Activated naive CD4-positive, alpha-beta T cell treated with anti-CD3 and anti-CD28 coated beads, Interleukin-2, amount 50 U/mL, for 24 hours (primary cell): ENCODE measurements around the gene RASA1.

Experiments used
- H3K27ac Mint-ChIP-seq: one replicate; pipeline ENCODE4 v1.8.0; 2021; ENCODE audit warnings: mild to moderate bottlenecking, mixed read lengths
- H3K27me3 Mint-ChIP-seq: one replicate; pipeline ENCODE4 v1.8.0; 2021; ENCODE audit warnings: mixed read lengths
- H3K36me3 Mint-ChIP-seq: one replicate; pipeline ENCODE4 v1.8.0; 2021; ENCODE audit warnings: mixed read lengths
- H3K4me1 Mint-ChIP-seq: one replicate; pipeline ENCODE4 v1.8.0; 2021; ENCODE audit warnings: mixed read lengths
- H3K4me3 Mint-ChIP-seq: one replicate; pipeline ENCODE4 v1.8.0; 2021; ENCODE audit warnings: mild to moderate bottlenecking, mixed read lengths
- H3K9me3 Mint-ChIP-seq: one replicate; pipeline ENCODE4 v1.8.0; 2021; ENCODE audit warnings: mixed read lengths

RASA1 gene

DNA sequence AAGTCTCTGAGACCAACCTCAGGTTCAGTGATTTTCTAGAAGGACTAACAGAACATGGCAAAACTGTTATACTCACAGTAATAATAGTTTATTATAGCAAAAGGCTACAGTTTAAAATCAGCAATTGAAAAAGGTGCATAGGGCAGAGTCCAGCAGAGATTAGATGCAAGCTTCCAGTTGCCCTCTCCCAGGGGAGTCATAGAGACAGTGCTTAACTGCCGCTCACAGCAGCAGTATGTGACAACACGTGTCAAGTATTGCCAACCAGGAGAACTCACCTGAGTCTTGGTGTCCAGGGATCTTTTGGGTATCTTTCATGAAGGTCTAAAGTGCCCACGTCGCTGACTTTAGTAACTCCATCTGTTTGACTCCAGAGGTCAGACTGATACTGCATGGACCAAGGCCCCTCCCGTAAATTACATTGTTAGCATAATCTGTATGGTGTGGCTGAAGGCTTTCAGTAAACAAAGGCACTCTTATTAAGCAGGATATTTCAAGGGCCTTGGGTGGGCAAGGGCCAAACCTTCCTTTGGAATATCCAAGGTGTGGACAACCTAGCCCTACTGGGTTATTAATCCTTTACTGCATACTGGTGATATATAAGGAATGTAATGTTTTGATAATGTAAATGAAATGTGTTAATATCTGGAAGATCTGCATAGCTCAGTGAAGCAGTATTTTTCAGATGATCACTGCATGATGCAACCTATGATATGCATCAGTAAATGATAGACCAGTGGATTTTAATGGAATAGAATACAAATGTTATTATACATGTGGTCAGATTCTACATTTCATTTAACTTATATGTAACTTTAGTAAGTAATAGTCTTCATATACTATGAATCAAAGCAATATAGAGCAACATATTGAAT, 44.0 kb downstream of the RASA1 start:
- H3K27ac Mint-ChIP-seq = peak overlapping the region; percentile 24
- H3K36me3 Mint-ChIP-seq = peaks cover 8% of the 10 kb centered on the region

GRCh38 chr5:87313216-87313615, 45.5 kb downstream of the RASA1 start:
- Mint-ChIP-seq H3K27me3 (no peaks in the 10 kb centered on the region), H3K4me1 (peaks cover 82% of the 10 kb centered on the region), H3K27ac (no peak overlapping the region), H3K4me3 (no peak overlapping the region), H3K36me3 (peaks cover 10% of the 10 kb centered on the region), H3K9me3 (peaks cover 8% of the 10 kb centered on the region)

More for the DNA sequence above, 44.0 kb downstream of the RASA1 start:
- Mint-ChIP-seq H3K4me3 (no peak overlapping the region), H3K27me3 (no peaks in the 10 kb centered on the region), H3K4me1 (peaks cover 84% of the 10 kb centered on the region), H3K9me3 (peaks cover 4% of the 10 kb centered on the region)

GRCh38 chr5:87319469-87319868, 51.8 kb downstream of the RASA1 start:
- Mint-ChIP-seq H3K36me3 (peaks cover 22% of the 10 kb centered on the region), H3K4me1 (peaks cover 78% of the 10 kb centered on the region), H3K27me3 (no peaks in the 10 kb centered on the region), H3K9me3 (peaks cover 6% of the 10 kb centered on the region), H3K4me3 (no peak overlapping the region), H3K27ac (no peak overlapping the region)

GRCh38 chr5:87321605-87322004, 53.9 kb downstream of the RASA1 start:
- H3K27ac Mint-ChIP-seq = no peak overlapping the region
- H3K9me3 Mint-ChIP-seq = peaks cover 6% of the 10 kb centered on the region
- peaks cover 84% of the 10 kb centered on the region for H3K4me1 Mint-ChIP-seq
- no peaks in the 10 kb centered on the region for H3K27me3 Mint-ChIP-seq
- H3K4me3 Mint-ChIP-seq = no peak overlapping the region
- peaks cover 22% of the 10 kb centered on the region for H3K36me3 Mint-ChIP-seq

DNA sequence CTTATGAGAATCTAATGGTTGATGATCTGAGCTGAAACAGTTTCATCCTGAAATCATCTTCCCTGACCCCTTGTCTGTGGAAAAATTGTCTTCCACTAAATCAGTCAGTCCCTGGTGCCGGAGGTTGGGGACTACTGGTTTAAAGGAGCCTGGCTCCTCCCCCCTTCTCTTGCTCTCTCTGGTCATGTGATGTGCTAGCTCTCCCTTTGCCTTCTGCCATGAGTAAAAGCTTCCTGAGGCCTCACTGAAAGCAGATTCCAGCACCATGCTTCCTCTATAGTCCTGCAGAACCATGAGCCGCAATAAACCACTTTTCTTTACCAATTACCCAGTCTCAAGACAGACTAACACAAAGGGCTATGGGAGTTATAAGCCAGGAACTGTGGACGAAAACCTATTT, 54.7 kb downstream of the RASA1 start:
- Mint-ChIP-seq H3K4me3 (no peak overlapping the region), H3K9me3 (peaks cover 6% of the 10 kb centered on the region), H3K4me1 (peaks cover 84% of the 10 kb centered on the region), H3K27me3 (no peaks in the 10 kb centered on the region), H3K27ac (peak overlapping the region; percentile 2), H3K36me3 (peaks cover 20% of the 10 kb centered on the region)

GRCh38 chr5:87327998-87328397, 60.3 kb downstream of the RASA1 start:
- Mint-ChIP-seq H3K27me3 (no peaks in the 10 kb centered on the region), H3K9me3 (no peaks in the 10 kb centered on the region), H3K4me1 (peaks cover 73% of the 10 kb centered on the region), H3K4me3 (no peak overlapping the region), H3K36me3 (peaks cover 2% of the 10 kb centered on the region), H3K27ac (peak overlapping the region; percentile 30)

DNA sequence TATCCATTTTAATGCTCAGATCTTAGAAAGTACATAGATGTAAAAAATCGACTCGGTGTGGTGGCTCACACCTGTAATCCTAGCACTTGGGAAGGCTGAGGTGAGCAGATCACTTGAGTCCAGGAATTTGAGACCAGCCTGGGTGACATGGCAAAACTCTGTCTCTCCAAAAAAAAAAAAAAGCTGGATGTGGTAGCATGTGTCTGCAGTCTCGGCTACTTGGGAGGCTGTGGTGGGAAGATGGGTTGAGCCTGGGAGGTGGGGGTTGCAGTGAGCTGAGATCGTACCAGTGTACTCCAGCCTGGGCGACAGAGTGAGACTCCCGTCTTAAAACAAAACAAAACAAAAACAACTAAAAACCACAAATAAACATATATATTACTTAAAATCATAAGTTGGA, 61.4 kb downstream of the RASA1 start:
- Mint-ChIP-seq H3K27ac (peak overlapping the region; percentile 46), H3K27me3 (no peaks in the 10 kb centered on the region), H3K36me3 (peaks cover 2% of the 10 kb centered on the region)

GRCh38 chr5:87339986-87340385, 72.3 kb downstream of the RASA1 start:
- Mint-ChIP-seq H3K4me1 (peaks cover 29% of the 10 kb centered on the region), H3K27ac (peak overlapping the region; percentile 96), H3K4me3 (no peak overlapping the region), H3K27me3 (no peaks in the 10 kb centered on the region), H3K9me3 (peaks cover 9% of the 10 kb centered on the region), H3K36me3 (peaks cover 29% of the 10 kb centered on the region)

More for the DNA sequence above, 61.4 kb downstream of the RASA1 start:
- Mint-ChIP-seq H3K4me3 (no peak overlapping the region), H3K4me1 (peaks cover 62% of the 10 kb centered on the region), H3K9me3 (no peaks in the 10 kb centered on the region)

DNA sequence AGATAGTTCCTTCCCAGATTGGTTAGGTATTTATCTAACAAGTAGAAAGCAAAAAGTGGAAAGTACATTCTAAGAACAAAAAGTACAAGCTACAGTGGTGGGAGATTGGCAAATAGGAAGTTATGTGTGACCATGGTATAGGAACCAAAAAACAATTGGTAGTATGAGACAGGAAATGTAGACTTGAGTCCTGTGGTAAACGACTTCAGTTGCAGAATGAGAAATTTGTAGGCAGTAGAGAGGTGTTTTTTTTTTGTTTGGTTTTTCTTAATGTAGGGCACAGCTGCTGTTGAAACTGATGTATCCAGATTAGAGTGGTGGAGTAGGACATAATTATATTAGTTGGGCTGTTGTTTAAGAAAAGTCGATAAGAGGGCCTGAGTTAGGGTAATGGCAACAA, 73.0 kb downstream of the RASA1 start:
- Mint-ChIP-seq H3K27me3 (no peaks in the 10 kb centered on the region), H3K27ac (peak overlapping the region; percentile 96), H3K4me1 (peaks cover 29% of the 10 kb centered on the region), H3K9me3 (peaks cover 9% of the 10 kb centered on the region), H3K36me3 (peaks cover 27% of the 10 kb centered on the region), H3K4me3 (peak overlapping the region; percentile 85)

DNA sequence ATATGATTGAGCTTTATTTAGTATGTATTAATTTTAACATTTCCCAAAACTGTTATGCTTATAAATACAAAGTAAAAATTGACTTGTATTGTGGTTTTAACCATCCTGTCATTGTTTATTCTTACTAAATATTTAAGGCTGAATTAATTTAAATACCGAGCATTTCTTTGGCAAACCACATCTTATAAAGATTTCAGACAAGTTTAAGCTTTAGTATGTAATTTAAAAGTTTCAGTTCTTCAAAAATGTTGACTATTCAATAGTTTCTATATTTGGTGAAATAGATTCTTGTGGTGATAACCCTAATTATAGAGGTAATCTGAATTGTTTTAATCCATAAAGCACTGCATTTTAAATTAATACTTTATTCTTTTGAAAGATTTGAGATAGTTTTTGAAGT, 79.6 kb downstream of the RASA1 start:
- Mint-ChIP-seq H3K27me3 (no peaks in the 10 kb centered on the region), H3K36me3 (peaks cover 23% of the 10 kb centered on the region), H3K9me3 (peaks cover 9% of the 10 kb centered on the region), H3K4me3 (no peak overlapping the region), H3K4me1 (peaks cover 17% of the 10 kb centered on the region), H3K27ac (no peak overlapping the region)

DNA sequence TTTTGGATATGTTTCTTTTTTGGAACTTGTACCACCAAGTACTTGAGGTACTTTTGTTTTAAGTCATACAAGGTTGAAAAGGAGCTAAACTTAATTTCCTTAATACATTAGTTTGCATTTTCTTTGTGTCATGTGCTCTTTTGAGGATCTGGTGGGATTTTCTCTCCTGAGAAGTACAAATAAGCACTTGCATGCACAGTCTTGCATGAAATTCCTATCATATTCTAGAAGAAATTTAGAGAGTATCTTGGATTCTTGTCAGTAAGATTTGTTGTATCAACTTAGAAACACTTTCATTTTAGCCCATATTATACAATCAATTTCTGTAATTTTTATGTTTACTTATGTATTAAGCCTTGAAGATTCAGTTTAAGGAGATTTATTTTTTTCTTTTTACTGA, 80.2 kb downstream of the RASA1 start:
- peaks cover 23% of the 10 kb centered on the region for H3K36me3 Mint-ChIP-seq
- H3K4me1 Mint-ChIP-seq = peaks cover 17% of the 10 kb centered on the region
- no peak overlapping the region for H3K4me3 Mint-ChIP-seq
- peaks cover 9% of the 10 kb centered on the region for H3K9me3 Mint-ChIP-seq
- no peak overlapping the region for H3K27ac Mint-ChIP-seq
- no peaks in the 10 kb centered on the region for H3K27me3 Mint-ChIP-seq

DNA sequence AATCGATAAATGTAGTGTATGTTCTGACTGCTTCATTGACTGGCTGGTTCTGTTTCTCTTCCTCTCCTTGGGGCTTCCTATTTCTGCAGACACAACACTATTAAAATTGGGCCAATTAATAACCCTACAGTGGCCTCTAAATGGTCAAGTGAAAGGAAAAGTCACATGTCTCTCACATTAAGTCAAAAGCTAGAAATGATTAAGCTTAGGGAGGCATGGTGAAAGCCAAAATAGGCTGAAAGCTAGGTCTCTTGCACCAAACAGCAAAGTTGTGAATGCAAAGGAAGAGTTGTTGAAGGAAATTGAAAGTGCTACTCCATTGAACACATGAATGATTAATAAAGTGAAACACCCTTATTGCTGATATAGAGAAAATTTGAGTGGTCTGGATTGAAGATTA, 86.8 kb downstream of the RASA1 start:
- H3K36me3 Mint-ChIP-seq = peaks cover 30% of the 10 kb centered on the region
- H3K4me1 Mint-ChIP-seq = peaks cover 36% of the 10 kb centered on the region
- no peaks in the 10 kb centered on the region for H3K27me3 Mint-ChIP-seq
- no peak overlapping the region for H3K27ac Mint-ChIP-seq
- no peaks in the 10 kb centered on the region for H3K9me3 Mint-ChIP-seq
- H3K4me3 Mint-ChIP-seq = no peak overlapping the region

- Mint-ChIP-seq H3K9me3 (no peaks in the 10 kb centered on the region), H3K36me3 (peaks cover 21% of the 10 kb centered on the region)
Observed at GRCh38 chr5:87359106-87359505, 91.4 kb downstream of the RASA1 start.

DNA sequence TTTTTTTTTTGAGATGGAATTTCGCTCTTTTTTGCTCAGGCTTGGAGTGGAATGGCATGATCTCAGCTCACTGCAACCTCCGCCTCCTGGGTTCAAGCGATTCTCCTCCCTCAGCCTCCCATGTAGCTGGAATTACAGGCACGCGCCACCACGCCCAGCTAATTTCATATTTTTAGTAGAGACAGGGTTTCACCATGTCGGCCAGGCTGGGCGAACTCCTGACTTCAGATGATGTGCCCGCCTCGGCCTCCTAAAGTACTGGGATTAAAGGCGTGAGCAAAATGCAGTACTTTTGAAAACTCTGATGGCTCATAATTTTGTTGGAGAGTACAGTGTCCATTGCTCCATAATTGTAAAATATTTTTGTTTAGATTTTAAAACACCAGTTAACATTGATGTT, 92.4 kb downstream of the RASA1 start:
- no peak overlapping the region for H3K27ac Mint-ChIP-seq
- H3K4me3 Mint-ChIP-seq = no peak overlapping the region
- H3K36me3 Mint-ChIP-seq = peaks cover 20% of the 10 kb centered on the region
- no peaks in the 10 kb centered on the region for H3K27me3 Mint-ChIP-seq
- no peaks in the 10 kb centered on the region for H3K9me3 Mint-ChIP-seq
- H3K4me1 Mint-ChIP-seq = peaks cover 38% of the 10 kb centered on the region

More at GRCh38 chr5:87359106-87359505, 91.4 kb downstream of the RASA1 start:
- Mint-ChIP-seq H3K27ac (no peak overlapping the region), H3K27me3 (no peaks in the 10 kb centered on the region), H3K4me1 (peaks cover 36% of the 10 kb centered on the region), H3K4me3 (no peak overlapping the region)

GRCh38 chr5:87361031-87361445, 93.4 kb downstream of the RASA1 start:
- Mint-ChIP-seq H3K9me3 (no peaks in the 10 kb centered on the region), H3K27ac (no peak overlapping the region), H3K36me3 (peaks cover 16% of the 10 kb centered on the region)

DNA sequence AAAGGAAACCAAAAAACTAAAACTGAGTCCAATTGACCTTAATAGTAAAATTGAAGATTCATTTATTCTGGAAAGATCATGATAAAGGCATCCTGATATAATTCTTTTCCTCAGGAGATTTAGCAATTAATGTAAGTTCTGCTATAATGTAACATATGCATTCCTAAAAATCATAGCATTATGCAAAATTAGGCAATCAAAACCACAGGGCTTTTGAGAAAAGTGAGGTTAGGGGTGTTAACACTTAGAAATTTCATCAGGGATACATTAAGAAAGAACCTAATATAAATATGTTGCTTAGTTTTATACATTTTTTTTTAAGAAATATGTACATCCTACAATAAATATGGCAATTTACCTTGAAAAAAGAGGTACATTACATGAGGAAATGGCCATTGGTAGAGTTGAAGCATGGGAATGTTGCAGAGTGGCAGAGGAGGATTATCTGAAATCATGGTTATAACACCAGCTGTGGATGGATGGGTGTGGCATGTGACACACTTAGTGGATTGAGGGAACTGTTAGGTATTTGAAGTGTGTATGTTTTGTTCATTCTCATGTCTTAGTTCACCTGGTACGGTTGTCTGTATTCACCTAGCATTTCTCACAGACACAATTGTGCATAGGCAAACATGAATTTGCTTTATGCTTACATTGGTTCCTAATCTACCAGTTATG, 94.0 kb downstream of the RASA1 start:
- Mint-ChIP-seq H3K27ac (no peak overlapping the region), H3K27me3 (no peaks in the 10 kb centered on the region), H3K4me3 (no peak overlapping the region), H3K9me3 (no peaks in the 10 kb centered on the region), H3K4me1 (peaks cover 40% of the 10 kb centered on the region), H3K36me3 (peaks cover 19% of the 10 kb centered on the region)

More at GRCh38 chr5:87361031-87361445, 93.4 kb downstream of the RASA1 start:
- no peaks in the 10 kb centered on the region for H3K27me3 Mint-ChIP-seq
- peaks cover 36% of the 10 kb centered on the region for H3K4me1 Mint-ChIP-seq
- no peak overlapping the region for H3K4me3 Mint-ChIP-seq
